ENCODE data around the gene TESK2. TPM values are rescaled to one million over a fixed set of nuclear protein-coding genes. Genes with fewer than 3 reads are reported as not detected.

Gene TESK2
- polyA plus RNA-seq, 3 donors from 2014 or later = 1.8 to 3.3 TPM; not detected in 1

DNA sequence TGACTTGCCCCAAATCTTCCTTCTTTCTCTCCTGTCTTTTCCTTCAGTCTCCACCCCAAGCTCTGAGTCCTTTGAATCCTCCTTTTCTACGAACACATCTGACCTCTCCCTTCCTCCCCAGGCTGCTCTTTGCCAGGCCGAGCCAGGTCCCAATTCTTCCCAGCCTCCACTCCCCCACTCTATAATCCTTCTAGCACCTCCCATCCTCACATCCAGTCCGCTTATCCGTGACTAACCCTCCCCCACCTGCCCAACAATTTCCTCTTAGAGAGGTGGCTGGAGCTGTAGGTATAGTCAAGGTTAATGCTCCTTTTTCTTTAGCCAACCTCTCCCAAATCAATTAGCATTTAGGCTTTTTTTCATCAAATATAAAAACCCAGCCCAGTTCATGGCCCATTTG lies 173.8 kb downstream of the TESK2 start:
- Mint-ChIP-seq H3K27me3 (ENCODE audit: low read depth in 3 of 3) (no peaks in the 10 kb centered on the region), H3K4me1 (no peaks in the 10 kb centered on the region), H3K36me3 (no peaks in the 10 kb centered on the region), H3K9me3 (no peaks in the 10 kb centered on the region), H3K27ac (no peak overlapping the region), H3K4me3 (no peak overlapping the region)
- DNase-seq = no peak

GRCh38 chr1:45314266-45314665 lies 176.7 kb downstream of the TESK2 start:
- H3K4me1 Mint-ChIP-seq = no peaks in the 10 kb centered on the region
- no peak overlapping the region for H3K27ac Mint-ChIP-seq
- DNase-seq = no peak
- no peaks in the 10 kb centered on the region for H3K36me3 Mint-ChIP-seq
- no peaks in the 10 kb centered on the region for H3K9me3 Mint-ChIP-seq
- H3K27me3 Mint-ChIP-seq (ENCODE audit: low read depth in 3 of 3) = no peaks in the 10 kb centered on the region
- H3K4me3 Mint-ChIP-seq = no peak overlapping the region

DNA sequence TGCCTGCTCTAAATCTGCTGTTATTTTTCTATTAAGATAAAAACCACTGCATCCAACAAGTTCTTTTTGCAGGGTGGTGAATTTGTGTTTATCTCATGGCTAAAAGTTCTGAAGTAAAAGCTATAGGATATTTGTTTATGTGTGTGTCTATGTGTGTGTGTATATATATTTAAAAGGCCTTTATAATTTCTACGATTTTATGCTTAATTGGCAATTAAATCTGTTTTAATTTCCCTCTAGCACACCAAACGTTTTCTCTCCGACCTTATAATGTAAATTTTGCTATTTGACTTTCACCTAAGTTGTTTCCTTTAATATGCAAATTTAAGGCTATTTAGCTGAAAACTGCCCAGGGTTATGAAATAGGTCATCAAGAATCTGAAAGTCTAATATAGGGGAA lies 184.1 kb downstream of the TESK2 start:
- H3K27me3 Mint-ChIP-seq (ENCODE audit: low read depth in 3 of 3) = peaks cover 0 to 2% (median 0%) of the 10 kb centered on the region in 3 donors
- DNase-seq = no peak
- no peaks in the 10 kb centered on the region for H3K9me3 Mint-ChIP-seq
- no peak overlapping the region for H3K4me3 Mint-ChIP-seq
- H3K4me1 Mint-ChIP-seq = peaks cover 17 to 22% of the 10 kb centered on the region in 2 donors
- no peak overlapping the region for H3K27ac Mint-ChIP-seq
- no peaks in the 10 kb centered on the region for H3K36me3 Mint-ChIP-seq

DNA sequence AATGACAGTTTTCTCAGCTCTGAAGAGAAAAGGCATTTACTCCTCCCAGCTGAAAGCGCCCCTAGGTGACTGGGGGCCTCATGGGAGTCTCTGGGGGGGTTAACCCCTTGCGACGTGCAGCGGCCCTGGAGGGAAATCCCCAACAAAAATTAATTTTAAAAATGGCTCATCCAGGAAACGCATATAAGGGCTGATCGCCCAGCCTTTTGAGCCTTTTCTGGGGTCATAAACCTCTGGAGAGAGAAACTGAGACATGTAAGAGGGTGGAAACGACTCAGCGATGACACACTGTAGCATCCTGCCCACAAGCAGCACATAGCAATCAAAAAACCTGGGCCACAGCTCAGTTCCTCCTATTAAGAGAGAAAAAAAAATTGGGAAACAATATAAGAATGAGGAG lies 184.6 kb downstream of the TESK2 start:
- no peak for DNase-seq
- peaks cover 0 to 2% (median 0%) of the 10 kb centered on the region in 3 donors for H3K27me3 Mint-ChIP-seq (ENCODE audit: low read depth in 3 of 3)
- peak overlapping the region in 1 of 5 donors; percentile 46 for H3K4me3 Mint-ChIP-seq
- H3K27ac Mint-ChIP-seq = peak overlapping the region in 1 of 6 donors; percentile 85
- H3K4me1 Mint-ChIP-seq = peaks cover 17 to 24% of the 10 kb centered on the region in 2 donors
- no peaks in the 10 kb centered on the region for H3K9me3 Mint-ChIP-seq
- no peaks in the 10 kb centered on the region for H3K36me3 Mint-ChIP-seq

GRCh38 chr1:45305231-45305630 lies 185.7 kb downstream of the TESK2 start:
- Mint-ChIP-seq H3K4me3 (peak overlapping the region; percentile 60 to 91 (median 89)), H3K4me1 (peaks cover 17 to 27% of the 10 kb centered on the region in 2 donors), H3K36me3 (no peaks in the 10 kb centered on the region), H3K9me3 (no peaks in the 10 kb centered on the region), H3K27ac (peak overlapping the region; percentile 66 to 97 (median 90)), H3K27me3 (ENCODE audit: low read depth in 3 of 3) (peaks cover 0 to 2% (median 0%) of the 10 kb centered on the region in 3 donors)
- DNase-seq = no peak

DNA sequence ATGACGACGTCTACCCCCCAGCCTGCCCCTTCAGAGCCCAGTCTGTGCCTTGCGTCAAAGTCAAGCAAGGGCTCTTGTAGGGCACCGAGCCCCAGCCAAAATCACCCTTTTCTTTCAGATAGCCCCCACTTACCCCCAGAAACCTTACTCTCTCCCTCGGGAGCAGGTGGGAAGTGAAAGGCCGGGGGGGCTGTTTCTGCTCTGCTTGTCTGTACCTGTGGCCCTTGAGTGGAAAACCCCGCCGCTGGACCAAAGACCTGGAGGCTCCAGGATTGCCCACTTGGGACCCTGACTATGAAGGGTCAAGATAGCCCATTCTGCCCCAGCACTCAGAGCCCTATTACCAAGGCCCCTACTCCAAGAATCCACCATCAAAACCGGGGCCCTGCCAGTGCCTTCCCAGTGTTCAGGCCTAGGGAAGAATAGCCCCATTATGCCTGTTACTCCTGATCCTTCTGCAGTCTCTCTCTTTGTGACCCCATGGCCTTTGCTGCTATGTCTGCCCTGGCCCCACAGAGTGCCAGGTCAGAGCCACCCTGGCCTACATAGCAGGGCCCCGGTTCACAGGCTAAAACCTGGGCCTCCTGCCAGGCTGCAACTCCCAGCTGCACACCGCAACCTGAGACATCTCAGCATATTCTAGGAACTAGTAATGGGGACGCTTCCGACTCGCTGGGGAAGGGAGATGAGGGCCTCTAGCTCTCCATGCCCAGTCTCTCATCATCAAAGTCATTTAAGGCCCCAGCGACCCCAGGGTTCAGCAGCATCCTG lies 186.5 kb downstream of the TESK2 start:
- Mint-ChIP-seq H3K4me1 (peaks cover 17 to 28% of the 10 kb centered on the region in 2 donors), H3K4me3 (peak overlapping the region; percentile 89 to 92 (median 91)), H3K27me3 (ENCODE audit: low read depth in 3 of 3) (peaks cover 0 to 2% (median 0%) of the 10 kb centered on the region in 3 donors), H3K36me3 (no peaks in the 10 kb centered on the region), H3K27ac (peak overlapping the region; percentile 92 to 98 (median 96)), H3K9me3 (no peaks in the 10 kb centered on the region)
- DNase-seq = no peak

DNA sequence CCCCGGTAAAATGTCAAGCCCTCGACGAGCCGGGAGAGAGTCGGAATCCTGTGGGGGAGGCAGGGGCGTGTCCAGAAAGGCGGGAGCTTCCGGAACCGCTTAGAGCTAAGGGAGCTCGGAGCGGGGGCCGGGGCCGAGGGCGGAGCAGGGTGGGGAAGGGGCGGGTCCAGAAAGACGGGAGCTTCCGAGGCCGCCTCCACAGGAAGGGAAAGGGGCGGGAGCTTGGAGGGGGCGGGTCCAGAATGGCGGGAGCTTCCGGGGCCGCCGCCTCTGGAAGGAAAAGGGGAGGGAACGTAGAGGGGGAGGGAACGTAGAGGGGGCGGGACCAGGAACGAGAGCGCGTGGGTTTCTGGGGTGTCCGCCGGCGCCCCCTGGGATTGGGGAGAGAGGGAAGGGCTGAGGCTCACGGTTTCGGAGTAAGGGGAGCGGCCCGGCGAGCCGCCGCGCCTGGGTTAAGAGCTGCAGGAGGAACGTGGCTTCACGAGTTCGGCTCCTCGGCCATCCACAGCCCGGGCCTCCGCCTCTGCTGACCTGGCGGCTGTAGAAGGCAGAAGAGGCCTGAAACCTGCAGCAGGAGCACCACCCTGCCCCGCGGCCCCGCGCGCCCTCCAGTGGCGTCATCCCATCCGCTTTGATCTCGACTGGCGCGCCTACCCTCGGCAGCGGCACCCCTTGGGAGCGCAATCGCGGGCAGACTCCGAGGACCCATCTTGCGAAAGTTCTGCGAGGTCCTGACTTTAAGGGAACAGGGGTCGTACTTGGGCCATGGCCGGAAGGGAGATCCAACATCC lies 187.2 kb downstream of the TESK2 start:
- H3K36me3 Mint-ChIP-seq = no peaks in the 10 kb centered on the region
- peak; percentile 89 to 93 (median 93) for DNase-seq
- peaks cover 0 to 2% (median 0%) of the 10 kb centered on the region in 3 donors for H3K27me3 Mint-ChIP-seq (ENCODE audit: low read depth in 3 of 3)
- peak overlapping the region; percentile 89 to 92 (median 91) for H3K4me3 Mint-ChIP-seq
- H3K4me1 Mint-ChIP-seq = peaks cover 17 to 28% of the 10 kb centered on the region in 2 donors
- H3K9me3 Mint-ChIP-seq = no peaks in the 10 kb centered on the region
- H3K27ac Mint-ChIP-seq = peak overlapping the region; percentile 92 to 98 (median 96)

DNA sequence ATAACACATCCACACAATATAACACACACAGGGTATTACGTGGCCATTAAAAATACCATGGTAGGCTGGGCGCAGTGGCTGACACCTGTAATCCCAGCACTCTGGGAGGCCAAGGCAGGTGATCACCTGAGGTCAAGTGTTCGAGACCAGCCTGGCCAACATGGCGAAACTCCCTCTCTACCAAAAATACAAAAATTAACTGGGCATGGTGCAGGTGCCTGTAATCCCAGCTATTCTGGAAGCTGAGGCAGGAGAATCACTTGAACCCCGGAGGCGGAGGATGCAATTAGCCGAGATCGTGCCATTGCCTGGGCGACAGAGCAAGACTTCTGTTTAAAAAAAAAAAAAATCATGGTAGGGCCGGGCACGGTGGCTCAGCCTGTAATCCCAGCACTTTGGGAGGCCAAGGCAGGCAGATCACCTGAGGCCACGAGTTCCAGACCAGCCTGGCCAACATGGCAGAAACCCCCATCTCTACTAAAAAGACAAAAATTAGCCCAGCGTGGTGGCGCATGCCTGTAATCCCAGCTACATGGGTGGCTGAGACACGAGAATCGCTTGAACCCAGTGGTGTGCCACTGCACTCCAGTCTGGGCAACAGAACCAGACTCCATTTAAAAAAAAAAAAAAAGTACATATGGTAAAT lies 188.3 kb downstream of the TESK2 start:
- Mint-ChIP-seq H3K4me3 (peak overlapping the region; percentile 45 to 91 (median 71)), H3K4me1 (peaks cover 17 to 28% of the 10 kb centered on the region in 2 donors), H3K36me3 (no peaks in the 10 kb centered on the region), H3K27ac (peak overlapping the region in 3 of 6 donors; percentile 2 to 61 (median 31)), H3K27me3 (ENCODE audit: low read depth in 3 of 3) (peaks cover 0 to 2% (median 0%) of the 10 kb centered on the region in 3 donors), H3K9me3 (no peaks in the 10 kb centered on the region)
- no peak for DNase-seq

- Mint-ChIP-seq H3K4me3 (peak overlapping the region in 1 of 5 donors; percentile 31), H3K9me3 (no peaks in the 10 kb centered on the region), H3K27ac (no peak overlapping the region), H3K4me1 (peaks cover 16 to 28% of the 10 kb centered on the region in 2 donors), H3K36me3 (no peaks in the 10 kb centered on the region), H3K27me3 (ENCODE audit: low read depth in 3 of 3) (peaks cover 0 to 2% (median 2%) of the 10 kb centered on the region in 3 donors)
- no peak for DNase-seq
Observed at GRCh38 chr1:45300669-45300997, 190.3 kb downstream of the TESK2 start.

DNA sequence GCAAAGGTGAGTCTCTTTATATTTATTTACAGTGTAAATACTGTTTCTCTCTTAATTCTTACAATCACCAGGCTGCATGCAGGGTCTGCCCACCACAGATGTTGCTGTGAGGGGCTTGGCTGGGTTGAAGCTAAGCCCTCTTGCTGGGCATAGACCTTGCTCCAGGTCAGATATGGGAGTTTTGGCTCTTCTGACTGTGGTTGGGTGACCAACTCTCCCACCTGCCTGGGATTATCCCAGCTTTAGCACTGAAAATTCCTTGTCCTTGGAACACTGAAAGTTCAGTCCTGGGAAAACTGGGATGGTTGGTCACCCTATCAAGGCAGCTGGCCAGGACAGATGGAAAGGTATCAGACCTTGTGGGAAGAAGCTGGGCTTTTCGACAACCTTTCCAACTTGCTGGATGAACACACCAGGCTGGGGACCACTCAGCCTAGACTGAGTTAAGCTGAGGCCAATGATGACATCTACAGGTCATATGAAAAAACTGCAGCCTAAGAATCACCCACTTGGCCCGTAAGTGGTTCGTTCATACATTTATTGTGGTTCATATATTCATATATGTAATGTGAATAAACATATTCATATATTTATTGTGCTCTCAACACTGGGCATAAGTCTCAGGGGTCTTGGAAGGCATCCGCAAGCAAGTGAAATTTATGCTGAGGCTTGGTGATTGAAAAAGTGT lies 190.8 kb downstream of the TESK2 start:
- peak; percentile 40 to 55 (median 49) for DNase-seq
- Mint-ChIP-seq H3K27ac (peak overlapping the region in 1 of 6 donors; percentile 18), H3K27me3 (ENCODE audit: low read depth in 3 of 3) (peaks cover 0 to 2% (median 0%) of the 10 kb centered on the region in 3 donors), H3K36me3 (no peaks in the 10 kb centered on the region), H3K4me1 (peaks cover 12 to 24% of the 10 kb centered on the region in 2 donors), H3K9me3 (no peaks in the 10 kb centered on the region), H3K4me3 (peak overlapping the region in 1 of 5 donors; percentile 31)

DNA sequence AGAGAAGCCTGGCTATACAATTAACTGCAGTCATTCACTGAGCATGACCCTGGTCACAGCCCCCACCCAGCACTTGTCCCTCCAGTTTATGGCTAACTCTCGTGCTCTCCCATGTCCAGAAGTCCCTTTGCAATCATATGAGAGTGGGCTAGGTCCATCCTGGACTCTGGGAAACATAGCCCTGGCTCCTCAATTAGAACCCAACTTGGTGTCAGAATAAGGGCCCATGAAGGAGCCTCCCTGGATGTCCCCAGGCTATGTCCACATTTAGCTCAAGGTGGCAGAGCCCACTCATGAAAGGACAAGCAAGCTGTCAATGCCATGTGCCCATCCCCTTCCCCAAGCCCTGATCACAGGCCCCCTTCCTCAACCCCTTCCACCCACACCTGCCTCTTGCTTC lies 191.7 kb downstream of the TESK2 start:
- H3K27ac Mint-ChIP-seq = no peak overlapping the region
- peaks cover 0 to 4% (median 0%) of the 10 kb centered on the region in 3 donors for H3K27me3 Mint-ChIP-seq (ENCODE audit: low read depth in 3 of 3)
- H3K9me3 Mint-ChIP-seq = no peaks in the 10 kb centered on the region
- peaks cover 6 to 15% of the 10 kb centered on the region in 2 donors for H3K4me1 Mint-ChIP-seq
- no peak overlapping the region for H3K4me3 Mint-ChIP-seq
- no peak for DNase-seq
- H3K36me3 Mint-ChIP-seq = no peaks in the 10 kb centered on the region

DNA sequence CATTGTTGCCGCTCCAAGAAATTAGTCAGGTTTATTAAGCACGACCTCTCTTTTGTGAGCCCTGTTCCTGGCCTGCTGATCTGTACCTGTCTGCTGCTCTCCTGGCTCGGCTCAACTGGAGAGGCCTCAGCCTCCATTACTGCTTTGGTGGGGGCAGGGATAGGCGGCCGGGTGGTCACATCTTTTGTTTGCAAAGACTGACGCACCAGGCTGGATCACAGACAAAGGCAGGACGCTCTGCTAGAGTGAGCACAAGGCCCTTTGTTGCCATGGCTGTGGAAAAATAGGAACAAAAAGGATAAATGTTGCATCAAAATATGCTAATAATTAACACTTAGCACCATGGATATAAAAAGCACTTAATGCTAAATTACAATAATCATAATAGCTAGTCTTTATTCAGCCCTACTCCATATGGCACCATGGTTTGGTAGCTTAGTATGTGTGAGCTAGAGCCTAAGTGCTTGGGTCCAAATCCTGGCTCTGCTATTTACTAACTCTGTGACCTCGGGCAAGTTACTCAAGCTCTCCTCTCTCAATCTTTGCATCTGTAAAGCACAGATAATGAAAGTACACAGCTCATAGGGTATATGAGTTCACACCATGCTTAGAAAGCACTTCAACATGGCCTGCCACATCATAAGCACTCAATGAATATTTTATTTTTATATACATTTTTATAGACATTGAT lies 193.2 kb downstream of the TESK2 start:
- peaks cover 0 to 6% (median 0%) of the 10 kb centered on the region in 3 donors for H3K27me3 Mint-ChIP-seq (ENCODE audit: low read depth in 3 of 3)
- no peaks in the 10 kb centered on the region for H3K9me3 Mint-ChIP-seq
- H3K4me3 Mint-ChIP-seq = no peak overlapping the region
- DNase-seq = no peak
- peaks cover 0 to 11% of the 10 kb centered on the region in 2 donors for H3K4me1 Mint-ChIP-seq
- no peaks in the 10 kb centered on the region for H3K36me3 Mint-ChIP-seq
- no peak overlapping the region for H3K27ac Mint-ChIP-seq

Measured in immature natural killer cell (primary cell).